NCI-H1105 treated with DMSO at 0.1 percent for 48 hours (cell line): ENCODE measurements around the gene AGPAT4.
"Not testable (repeated sequence)": the region's sequence is repeated elsewhere in the genome, so short reads cannot be mapped to it uniquely, and the experiment has no call there.

Source experiments
- DNase-seq: peaks from one replicate; lab custom pipeline; 2025; lab: John Stamatoyannopoulos, UW

Gene AGPAT4

GRCh38 chr6:161227004-161227960 lies 46.6 kb downstream of the AGPAT4 start:
- DNase-seq, result no peak

GRCh38 chr6:161226009-161226964 lies 47.6 kb downstream of the AGPAT4 start:
- no peak for DNase-seq

GRCh38 chr6:161225681-161226008 lies 48.2 kb downstream of the AGPAT4 start:
- no peak for DNase-seq

GRCh38 chr6:161224951-161225680 lies 48.7 kb downstream of the AGPAT4 start:
- not testable (repeated sequence) for DNase-seq

- no peak for DNase-seq
These were observed 50.2 kb downstream of the AGPAT4 start for GRCh38 chr6:161223646-161224045.

- DNase-seq, result no peak
These were observed 51.1 kb downstream of the AGPAT4 start for GRCh38 chr6:161222706-161223234.

GRCh38 chr6:161220346-161220745 lies 53.5 kb downstream of the AGPAT4 start:
- DNase-seq, result no peak

- no peak for DNase-seq
These were observed 54.2 kb downstream of the AGPAT4 start for GRCh38 chr6:161219680-161220079.

GRCh38 chr6:161218222-161218621 lies 55.6 kb downstream of the AGPAT4 start:
- peak; percentile 16 for DNase-seq

GRCh38 chr6:161217628-161218027 lies 56.2 kb downstream of the AGPAT4 start:
- DNase-seq, result no peak

- DNase-seq, result no peak
These were observed 57.1 kb downstream of the AGPAT4 start for GRCh38 chr6:161216616-161217205.

- DNase-seq, result no peak
These were observed 57.8 kb downstream of the AGPAT4 start for GRCh38 chr6:161215876-161216615.

- DNase-seq, result no peak
These were observed 58.7 kb downstream of the AGPAT4 start for GRCh38 chr6:161215193-161215592.

- no peak for DNase-seq
These were observed 59.1 kb downstream of the AGPAT4 start for GRCh38 chr6:161214722-161215121.

GRCh38 chr6:161212902-161213301 lies 61.0 kb downstream of the AGPAT4 start:
- no peak for DNase-seq

GRCh38 chr6:161211380-161212035 lies 62.4 kb downstream of the AGPAT4 start:
- no peak for DNase-seq

GRCh38 chr6:161210857-161211256 lies 63.0 kb downstream of the AGPAT4 start:
- no peak for DNase-seq

- DNase-seq, result no peak
These were observed 66.7 kb downstream of the AGPAT4 start for GRCh38 chr6:161207200-161207599.

- no peak for DNase-seq
These were observed 68.8 kb downstream of the AGPAT4 start for GRCh38 chr6:161204866-161205557.
